Measurements from ENCODE around the gene R3HCC1L.
A peak's percentile ranks its signal among the peaks of the same experiment; 100 is the strongest.

The R3HCC1L gene

DNA sequence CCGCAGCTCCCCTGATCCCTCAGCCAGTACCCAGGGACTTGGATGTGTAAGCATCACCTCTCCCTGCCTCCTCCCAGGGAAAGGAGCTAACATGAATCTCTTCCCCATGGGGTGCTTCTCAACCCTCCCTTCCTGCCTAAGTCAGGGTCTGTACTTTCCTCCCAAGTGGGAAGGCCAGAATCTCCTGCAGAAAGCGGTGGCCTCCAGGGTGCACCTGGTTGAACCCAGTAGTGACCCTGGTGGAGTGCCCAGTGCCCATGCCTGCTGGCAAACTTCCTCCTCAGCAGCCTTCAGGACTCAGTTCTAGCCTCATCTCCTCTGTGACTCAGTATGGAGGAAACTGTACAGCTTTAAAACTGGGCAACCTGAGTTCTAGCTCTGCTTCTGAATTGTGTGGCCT, 136.3 kb downstream of the R3HCC1L start:
- no peaks in the 10 kb centered on the region for H3K36me3 ChIP-seq (ENCODE audit: control insufficient read depth in 2 of 2, insufficient read depth in 1 of 2, low read length in 2 of 2)
- H3K9me3 ChIP-seq (ENCODE audit: control insufficient read depth, insufficient read depth, low read depth, low read length) = no peaks in the 10 kb centered on the region
- TF ChIP-seq ZNF837 (tag by site-specific recombination; IDR thresholded peaks at IDR 0.05) (no peak), ZSCAN23 (tag by site-specific recombination; IDR thresholded peaks at IDR 0.05) (no peak), ZNF792 (tag by site-specific recombination; IDR thresholded peaks at IDR 0.05) (no peak), ZNF514 (tag by site-specific recombination; IDR thresholded peaks at IDR 0.05) (no peak), KLF16 (tag by site-specific recombination; IDR thresholded peaks at IDR 0.05) (no peak), ZNF626 (tag by site-specific recombination; IDR thresholded peaks at IDR 0.05) (no peak), REPIN1 (tag by site-specific recombination; IDR thresholded peaks at IDR 0.05; ENCODE audit: low read depth) (no peak)
- TF ChIP-seq, protein P1, sequence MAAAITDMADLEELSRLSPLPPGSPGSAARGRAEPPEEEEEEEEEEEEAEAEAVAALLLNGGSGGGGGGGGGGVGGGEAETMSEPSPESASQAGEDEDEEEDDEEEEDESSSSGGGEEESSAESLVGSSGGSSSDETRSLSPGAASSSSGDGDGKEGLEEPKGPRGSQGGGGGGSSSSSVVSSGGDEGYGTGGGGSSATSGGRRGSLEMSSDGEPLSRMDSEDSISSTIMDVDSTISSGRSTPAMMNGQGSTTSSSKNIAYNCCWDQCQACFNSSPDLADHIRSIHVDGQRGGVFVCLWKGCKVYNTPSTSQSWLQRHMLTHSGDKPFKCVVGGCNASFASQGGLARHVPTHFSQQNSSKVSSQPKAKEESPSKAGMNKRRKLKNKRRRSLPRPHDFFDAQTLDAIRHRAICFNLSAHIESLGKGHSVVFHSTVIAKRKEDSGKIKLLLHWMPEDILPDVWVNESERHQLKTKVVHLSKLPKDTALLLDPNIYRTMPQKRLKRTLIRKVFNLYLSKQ (tag by site-specific recombination; IDR thresholded peaks at IDR 0.05; ENCODE audit: borderline replicate concordance) = no peak
- TF ChIP-seq, protein P2, sequence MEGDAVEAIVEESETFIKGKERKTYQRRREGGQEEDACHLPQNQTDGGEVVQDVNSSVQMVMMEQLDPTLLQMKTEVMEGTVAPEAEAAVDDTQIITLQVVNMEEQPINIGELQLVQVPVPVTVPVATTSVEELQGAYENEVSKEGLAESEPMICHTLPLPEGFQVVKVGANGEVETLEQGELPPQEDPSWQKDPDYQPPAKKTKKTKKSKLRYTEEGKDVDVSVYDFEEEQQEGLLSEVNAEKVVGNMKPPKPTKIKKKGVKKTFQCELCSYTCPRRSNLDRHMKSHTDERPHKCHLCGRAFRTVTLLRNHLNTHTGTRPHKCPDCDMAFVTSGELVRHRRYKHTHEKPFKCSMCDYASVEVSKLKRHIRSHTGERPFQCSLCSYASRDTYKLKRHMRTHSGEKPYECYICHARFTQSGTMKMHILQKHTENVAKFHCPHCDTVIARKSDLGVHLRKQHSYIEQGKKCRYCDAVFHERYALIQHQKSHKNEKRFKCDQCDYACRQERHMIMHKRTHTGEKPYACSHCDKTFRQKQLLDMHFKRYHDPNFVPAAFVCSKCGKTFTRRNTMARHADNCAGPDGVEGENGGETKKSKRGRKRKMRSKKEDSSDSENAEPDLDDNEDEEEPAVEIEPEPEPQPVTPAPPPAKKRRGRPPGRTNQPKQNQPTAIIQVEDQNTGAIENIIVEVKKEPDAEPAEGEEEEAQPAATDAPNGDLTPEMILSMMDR (tag by site-specific recombination; IDR thresholded peaks at IDR 0.05) = no peak
- no peak overlapping the region for H3K4me3 ChIP-seq (ENCODE audit: low read depth, low read length)
- H3K4me1 ChIP-seq (ENCODE audit: control insufficient read depth, insufficient read depth, low read length) = no peaks in the 10 kb centered on the region
- CTCF ChIA-PET = interaction anchor here (0.6 to 3.4 kb wide), 4 partner anchors 8 to 101 kb away, joined by 3 to 20 read pairs (median 4); no protein-coding TSS in a partner anchor
- no peak overlapping the region for H3K27ac ChIP-seq (ENCODE audit: extremely low read depth, low read depth, low read length)
- POLR2A ChIA-PET = interaction anchor here (0.6 to 0.7 kb wide), 2 partner anchors 169 to 382 kb away, joined by 3 to 4 read pairs; no protein-coding TSS in a partner anchor

DNA sequence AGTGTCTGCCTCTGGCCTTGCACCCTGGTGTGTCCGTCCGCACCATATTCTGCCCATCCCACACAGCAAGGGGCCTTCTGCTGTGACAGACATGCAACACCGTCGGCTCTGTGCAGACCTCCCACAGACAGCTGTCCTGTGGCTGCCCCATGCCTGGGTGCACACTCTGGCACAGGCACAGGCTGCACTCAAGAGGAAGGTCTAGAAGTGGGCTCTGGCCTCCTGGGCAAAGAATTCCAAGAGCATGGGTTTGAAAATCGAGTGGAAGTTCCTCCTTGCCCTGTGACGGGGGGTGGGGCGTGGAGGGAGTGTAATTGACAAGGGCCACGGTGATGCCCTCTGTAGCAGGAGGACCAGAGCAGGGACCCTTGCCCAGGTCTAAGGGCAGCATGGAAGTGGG, 137.8 kb downstream of the R3HCC1L start:
- TF ChIP-seq, protein P3, sequence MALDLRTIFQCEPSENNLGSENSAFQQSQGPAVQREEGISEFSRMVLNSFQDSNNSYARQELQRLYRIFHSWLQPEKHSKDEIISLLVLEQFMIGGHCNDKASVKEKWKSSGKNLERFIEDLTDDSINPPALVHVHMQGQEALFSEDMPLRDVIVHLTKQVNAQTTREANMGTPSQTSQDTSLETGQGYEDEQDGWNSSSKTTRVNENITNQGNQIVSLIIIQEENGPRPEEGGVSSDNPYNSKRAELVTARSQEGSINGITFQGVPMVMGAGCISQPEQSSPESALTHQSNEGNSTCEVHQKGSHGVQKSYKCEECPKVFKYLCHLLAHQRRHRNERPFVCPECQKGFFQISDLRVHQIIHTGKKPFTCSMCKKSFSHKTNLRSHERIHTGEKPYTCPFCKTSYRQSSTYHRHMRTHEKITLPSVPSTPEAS (tag by site-specific recombination; IDR thresholded peaks at IDR 0.05) = no peak
- no peak for TF ChIP-seq ZNF394 (tag by site-specific recombination; IDR thresholded peaks at IDR 0.05; ENCODE audit: borderline replicate concordance)
- peak; percentile 68 for TF ChIP-seq GLIS1 (tag by site-specific recombination; IDR thresholded peaks at IDR 0.05)
- no peak for TF ChIP-seq ZNF138 (tag by site-specific recombination; IDR thresholded peaks at IDR 0.05; ENCODE audit: borderline replicate concordance)
- no peak for TF ChIP-seq ZNF768 (tag by site-specific recombination; IDR thresholded peaks at IDR 0.05)
- TF ChIP-seq ZIC2 (tag by site-specific recombination; IDR thresholded peaks at IDR 0.05) = peak; percentile 80
- ChIA-PET POLR2A (no interaction called here), CTCF (interaction anchor here (3.4 kb wide), 1 partner anchor 37 kb away, joined by 20 read pairs; no protein-coding TSS in a partner anchor)
- no peak overlapping the region for H3K27ac ChIP-seq (ENCODE audit: extremely low read depth, low read depth, low read length)
- H3K4me3 ChIP-seq (ENCODE audit: low read depth, low read length) = no peak overlapping the region
- H3K9me3 ChIP-seq (ENCODE audit: control insufficient read depth, insufficient read depth, low read depth, low read length) = no peaks in the 10 kb centered on the region
- H3K4me1 ChIP-seq (ENCODE audit: control insufficient read depth, insufficient read depth, low read length) = no peaks in the 10 kb centered on the region
- no peaks in the 10 kb centered on the region for H3K36me3 ChIP-seq (ENCODE audit: control insufficient read depth in 2 of 2, insufficient read depth in 1 of 2, low read length in 2 of 2)

DNA sequence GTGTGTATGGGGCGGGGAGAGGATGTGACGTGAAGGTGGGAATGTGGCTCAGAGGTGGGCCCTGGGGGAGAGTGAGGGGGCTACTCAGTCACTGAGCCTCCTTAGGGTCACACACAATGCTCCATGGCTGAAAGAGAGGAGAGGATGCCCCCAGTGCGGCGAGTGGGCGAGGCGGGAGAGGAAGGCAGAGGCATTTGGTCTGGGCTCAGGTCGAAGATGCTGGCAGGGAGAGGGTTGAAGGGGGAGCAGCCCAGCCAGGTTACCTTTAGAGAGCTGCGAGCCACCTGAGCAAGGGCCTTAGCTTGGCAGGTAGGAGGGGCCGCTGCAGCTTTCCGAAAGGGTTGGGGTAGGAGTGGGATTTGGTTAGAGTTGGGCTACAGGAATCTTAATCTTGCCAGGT, 138.2 kb downstream of the R3HCC1L start:
- ChIA-PET CTCF (no interaction called here), POLR2A (no interaction called here)
- Histone ChIP-seq H3K4me3 (ENCODE audit: low read depth, low read length) (no peak overlapping the region), H3K36me3 (ENCODE audit: control insufficient read depth in 2 of 2, insufficient read depth in 1 of 2, low read length in 2 of 2) (no peaks in the 10 kb centered on the region), H3K9me3 (ENCODE audit: control insufficient read depth, insufficient read depth, low read depth, low read length) (no peaks in the 10 kb centered on the region), H3K4me1 (ENCODE audit: control insufficient read depth, insufficient read depth, low read length) (no peaks in the 10 kb centered on the region), H3K27ac (ENCODE audit: extremely low read depth, low read depth, low read length) (no peak overlapping the region)
- TF ChIP-seq ZNF24 (tag by site-specific recombination; IDR thresholded peaks at IDR 0.05) (no peak), ZNF785 (tag by site-specific recombination; IDR thresholded peaks at IDR 0.05) (no peak), TCF7L2 (IDR thresholded peaks at IDR 0.05; ENCODE audit: borderline replicate concordance, low read depth, low read length) (no peak), ZNF623 (tag by site-specific recombination; IDR thresholded peaks at IDR 0.05) (no peak)

Measured in HEK293 (cell line).